Activated CD8-positive, alpha-beta T cell treated with anti-CD3 and anti-CD28 coated beads for 36 hours (primary cell): ENCODE data around the gene ALDH7A1. TPM values are rescaled to one million over a fixed set of nuclear protein-coding genes. Genes with fewer than 3 reads are reported as not detected.

Experiments used
- ATAC-seq: fragments of 200-7000 bp; cut with Tn5 transposase; one replicate; pipeline ENCODE4 v1.10.0; 2021; ENCODE audit warnings: mild to moderate bottlenecking, moderate library complexity
- CTCF ChIA-PET: fragments of 350-600 bp; sonication (Branson Sonifier 250); formaldehyde crosslinking; loops from one replicate; lab custom pipeline; 2021; ENCODE audit warnings: antibody characterized with exemption; lab: Charles Lee
- POLR2A ChIA-PET: fragments of 350-600 bp; sonication (Branson Sonifier 250); formaldehyde crosslinking; loops from one replicate; lab custom pipeline; 2021; ENCODE audit warnings: antibody characterized with exemption; lab: Charles Lee
- DNase-seq: peaks from one replicate; pipeline ENCODE4 v3.0.0-alpha.2; 2020
- H3K27ac Mint-ChIP-seq: one replicate; pipeline ENCODE4 v1.8.0; 2021; ENCODE audit warnings: mild to moderate bottlenecking, mixed read lengths
- H3K27me3 Mint-ChIP-seq: one replicate; pipeline ENCODE4 v1.8.0; 2021; ENCODE audit warnings: mixed read lengths
- H3K36me3 Mint-ChIP-seq: one replicate; pipeline ENCODE4 v1.8.0; 2021; ENCODE audit warnings: low read depth, mixed read lengths
- H3K4me1 Mint-ChIP-seq: one replicate; pipeline ENCODE4 v1.8.0; 2021; ENCODE audit warnings: low read depth, mixed read lengths
- H3K4me3 Mint-ChIP-seq: one replicate; pipeline ENCODE4 v1.8.0; 2021; ENCODE audit warnings: mild to moderate bottlenecking, moderate library complexity, mixed read lengths
- H3K9me3 Mint-ChIP-seq: one replicate; pipeline ENCODE4 v1.8.0; 2021; ENCODE audit warnings: mixed read lengths
- intact Hi-C: fragments of 100-400 bp; cut with micrococcal nuclease; formaldehyde crosslinking; loops from one replicate; pipeline ENCODE4 v1.10.0; 2022
- total RNA-seq, 2 experiments: library from RNA; stranded (reverse); gene quantifications; one replicate each; pipeline ENCODE4 v1.2.3, GENCODE V29; 2021
- TF ChIP-seq, protein P1 (sequence below): fragments of 200-600 bp; IDR thresholded peaks from one replicate; pipeline ENCODE4 v1.8.0; 2022; ENCODE audit warnings: antibody characterized with exemption, mild to moderate bottlenecking

ALDH7A1 gene
- total RNA-seq, 2 experiments from 2014 or later, result 4.8 to 5.1 TPM

- H3K4me3 Mint-ChIP-seq, result no peak overlapping the region
- ChIA-PET CTCF (interaction anchor here (1.3 to 2.5 kb wide), 3 partner anchors 13 to 174 kb away, joined by 3 to 17 read pairs (median 8); no protein-coding TSS in a partner anchor), POLR2A (no interaction called here)
- no peaks in the 10 kb centered on the region for H3K9me3 Mint-ChIP-seq
- no peak for ATAC-seq
- intact Hi-C loops, result no loop called here
- H3K36me3 Mint-ChIP-seq, result no peaks in the 10 kb centered on the region
- H3K27me3 Mint-ChIP-seq, result no peaks in the 10 kb centered on the region
- peaks cover 22% of the 10 kb centered on the region for H3K4me1 Mint-ChIP-seq
- no peak overlapping the region for H3K27ac Mint-ChIP-seq
- DNase-seq, result no peak
- TF ChIP-seq, protein P1, sequence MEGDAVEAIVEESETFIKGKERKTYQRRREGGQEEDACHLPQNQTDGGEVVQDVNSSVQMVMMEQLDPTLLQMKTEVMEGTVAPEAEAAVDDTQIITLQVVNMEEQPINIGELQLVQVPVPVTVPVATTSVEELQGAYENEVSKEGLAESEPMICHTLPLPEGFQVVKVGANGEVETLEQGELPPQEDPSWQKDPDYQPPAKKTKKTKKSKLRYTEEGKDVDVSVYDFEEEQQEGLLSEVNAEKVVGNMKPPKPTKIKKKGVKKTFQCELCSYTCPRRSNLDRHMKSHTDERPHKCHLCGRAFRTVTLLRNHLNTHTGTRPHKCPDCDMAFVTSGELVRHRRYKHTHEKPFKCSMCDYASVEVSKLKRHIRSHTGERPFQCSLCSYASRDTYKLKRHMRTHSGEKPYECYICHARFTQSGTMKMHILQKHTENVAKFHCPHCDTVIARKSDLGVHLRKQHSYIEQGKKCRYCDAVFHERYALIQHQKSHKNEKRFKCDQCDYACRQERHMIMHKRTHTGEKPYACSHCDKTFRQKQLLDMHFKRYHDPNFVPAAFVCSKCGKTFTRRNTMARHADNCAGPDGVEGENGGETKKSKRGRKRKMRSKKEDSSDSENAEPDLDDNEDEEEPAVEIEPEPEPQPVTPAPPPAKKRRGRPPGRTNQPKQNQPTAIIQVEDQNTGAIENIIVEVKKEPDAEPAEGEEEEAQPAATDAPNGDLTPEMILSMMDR, result no peak
These were observed 81.7 kb downstream of the ALDH7A1 start for GRCh38 chr5:126513302-126513701.

GRCh38 chr5:126512451-126512850 lies 82.6 kb downstream of the ALDH7A1 start:
- TF ChIP-seq, protein P1, result no peak
- intact Hi-C loops, result no loop called here
- Mint-ChIP-seq H3K27ac (no peak overlapping the region), H3K36me3 (no peaks in the 10 kb centered on the region), H3K27me3 (no peaks in the 10 kb centered on the region), H3K4me3 (no peak overlapping the region), H3K9me3 (no peaks in the 10 kb centered on the region), H3K4me1 (peaks cover 27% of the 10 kb centered on the region)
- DNase-seq (no peak), ATAC-seq (no peak)
- POLR2A ChIA-PET, result no interaction called here
- CTCF ChIA-PET, result interaction anchor here (0.6 to 2.5 kb wide), 5 partner anchors 9 to 173 kb away, joined by 3 to 17 read pairs (median 4); no protein-coding TSS in a partner anchor

GRCh38 chr5:126511961-126512360 lies 83.1 kb downstream of the ALDH7A1 start:
- Mint-ChIP-seq H3K27me3 (no peaks in the 10 kb centered on the region), H3K9me3 (no peaks in the 10 kb centered on the region), H3K4me1 (peaks cover 29% of the 10 kb centered on the region), H3K27ac (no peak overlapping the region), H3K36me3 (no peaks in the 10 kb centered on the region), H3K4me3 (no peak overlapping the region)
- ChIA-PET POLR2A (no interaction called here), CTCF (interaction anchor here (1.6 to 2.5 kb wide), 3 partner anchors 10 to 27 kb away, joined by 4 to 17 read pairs (median 8); no protein-coding TSS in a partner anchor)
- no peak for ATAC-seq
- intact Hi-C loops, result no loop called here
- TF ChIP-seq, protein P1, result no peak
- no peak for DNase-seq

- TF ChIP-seq, protein P1, result no peak
- ChIA-PET CTCF (interaction anchor here (1.0 to 1.6 kb wide), 4 partner anchors 9 to 30 kb away, joined by 3 to 11 read pairs (median 5); no protein-coding TSS in a partner anchor), POLR2A (interaction anchor here (1.4 kb wide), 1 partner anchor 86 kb away, joined by 4 read pairs; the partner anchor contains the start of gene GRAMD2B)
- no peak for ATAC-seq
- peaks cover 30% of the 10 kb centered on the region for H3K4me1 Mint-ChIP-seq
- H3K27ac Mint-ChIP-seq, result peak overlapping the region; percentile 79
- DNase-seq, result no peak
- H3K4me3 Mint-ChIP-seq, result peak overlapping the region; percentile 53
- intact Hi-C loops, result no loop called here
- H3K9me3 Mint-ChIP-seq, result no peaks in the 10 kb centered on the region
- no peaks in the 10 kb centered on the region for H3K36me3 Mint-ChIP-seq
- H3K27me3 Mint-ChIP-seq, result no peaks in the 10 kb centered on the region
These were observed 85.7 kb downstream of the ALDH7A1 start for GRCh38 chr5:126509339-126509738.

- peak overlapping the region; percentile 53 for H3K4me3 Mint-ChIP-seq
These were observed 86.1 kb downstream of the ALDH7A1 start for GRCh38 chr5:126508962-126509279.

More at GRCh38 chr5:126508962-126509279, 86.1 kb downstream of the ALDH7A1 start:
- Mint-ChIP-seq H3K27ac (peak overlapping the region; percentile 79), H3K27me3 (no peaks in the 10 kb centered on the region), H3K36me3 (no peaks in the 10 kb centered on the region), H3K4me1 (peaks cover 30% of the 10 kb centered on the region), H3K9me3 (no peaks in the 10 kb centered on the region)
- CTCF ChIA-PET, result interaction anchor here (1.0 to 1.6 kb wide), 3 partner anchors 9 to 30 kb away, joined by 3 to 11 read pairs (median 3); no protein-coding TSS in a partner anchor
- DNase-seq (no peak), ATAC-seq (peak; percentile 89)
- intact Hi-C loops, result no loop called here
- POLR2A ChIA-PET, result interaction anchor here (1.4 kb wide), 1 partner anchor 85 kb away, joined by 4 read pairs; the partner anchor contains the start of gene GRAMD2B
- TF ChIP-seq, protein P1, result no peak
